Esophagus squamous epithelium (tissue), 4 donors: ENCODE data around the gene SUV39H2.
"Not testable (repeated sequence)": the region's sequence is repeated elsewhere in the genome, so short reads cannot be mapped to it uniquely, and the experiment has no call there.

Experiments
- CTCF ChIP-seq, 6 experiments: fragments of 450-650 bp in 4 of 6; fragments of 200-600 bp in 2 of 6; sonication (generic) in 2 of 6; IDR thresholded peaks; one replicate each; pipeline ENCODE4 v1.5.1; 2016 to 2019; ENCODE audit warnings: antibody characterized with exemption in 6 of 6, mild to moderate bottlenecking in 4 of 6, moderate library complexity in 4 of 6
- POLR2A ChIP-seq, 4 donors: fragments of 450-650 bp; IDR thresholded peaks; one replicate each; pipeline ENCODE4 v1.6.1; 2017; ENCODE audit warnings: antibody characterized with exemption in 4 of 4, mild to moderate bottlenecking in 4 of 4, moderate library complexity in 3 of 4

- not testable (repeated sequence) for TF ChIP-seq CTCF, POLR2A (IDR thresholded peaks at IDR 0.05)
Measured at GRCh38 chr10:14907591-14907990, 28.9 kb downstream of the SUV39H2 start.
